Measurements from ENCODE around the gene AOX1.

Gene AOX1

DNA sequence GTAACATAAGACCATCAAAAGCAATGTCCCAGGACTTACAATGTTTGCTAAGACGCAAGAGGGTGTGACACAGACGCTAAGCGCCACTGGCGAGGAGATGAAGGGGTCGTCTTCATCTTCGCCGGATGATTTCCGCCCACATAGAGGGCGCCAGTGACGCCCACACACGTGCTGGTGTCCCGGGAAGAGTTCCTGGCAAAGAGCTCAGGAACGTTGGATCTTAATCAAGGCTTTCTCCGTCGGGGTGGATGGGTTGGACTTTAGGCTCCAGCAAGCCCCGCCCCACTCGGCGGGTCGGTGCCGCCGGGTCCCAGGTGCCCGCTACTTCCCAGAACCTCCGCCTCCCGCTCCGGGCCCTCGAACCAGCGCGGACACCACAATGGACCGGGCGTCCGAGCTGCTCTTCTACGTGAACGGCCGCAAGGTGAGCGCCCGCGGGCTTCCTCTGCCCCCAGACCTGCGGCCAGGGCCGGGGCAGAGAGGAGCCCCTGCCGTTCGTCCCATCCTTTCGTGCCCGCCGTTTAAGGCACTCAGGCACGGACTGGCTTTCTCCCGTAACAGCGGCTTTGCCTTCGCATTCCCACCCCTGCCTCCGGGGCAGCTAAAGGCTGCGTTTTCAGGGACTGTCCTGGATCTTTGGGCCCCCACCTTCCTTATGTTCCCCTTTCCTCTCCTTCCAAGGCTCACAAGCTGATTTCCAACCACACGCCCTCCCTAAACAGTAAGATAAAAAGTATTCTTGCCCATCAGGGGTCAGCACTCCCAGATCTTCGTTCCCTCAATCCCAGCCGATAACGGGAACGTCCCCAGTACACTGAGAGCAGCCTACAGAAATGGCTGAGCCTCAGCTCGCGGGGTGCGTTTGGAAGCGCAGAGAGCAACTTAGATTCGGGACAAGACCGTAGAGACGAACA, at the start of gene AOX1:
AOX1 (plus strand) TSS at position 285 of the 914 bp plus-strand sequence; CDS start at position 380, 95 bp downstream.
- DNase-seq = peak; percentile 84

DNA sequence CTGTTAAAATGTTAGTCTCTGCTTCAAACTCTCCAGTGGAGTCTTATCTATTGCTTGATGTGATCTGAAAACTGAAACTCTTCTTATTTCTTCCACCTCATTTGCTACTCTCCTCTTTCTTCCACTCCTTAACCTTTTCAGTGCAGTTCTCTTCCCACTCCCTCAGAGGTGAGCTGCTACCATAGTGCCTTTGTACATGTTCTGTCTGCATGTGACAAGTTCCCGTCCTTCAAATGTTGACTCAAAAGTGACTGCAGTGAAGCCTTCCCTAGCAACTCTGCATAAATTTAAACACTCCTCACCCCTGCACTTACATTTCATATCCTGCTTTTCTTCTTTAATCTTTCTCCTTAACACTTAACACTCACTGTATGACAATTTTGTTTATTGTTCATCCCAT, 47.7 kb upstream of the AOX1 start:
- DNase-seq = no peak

DNA sequence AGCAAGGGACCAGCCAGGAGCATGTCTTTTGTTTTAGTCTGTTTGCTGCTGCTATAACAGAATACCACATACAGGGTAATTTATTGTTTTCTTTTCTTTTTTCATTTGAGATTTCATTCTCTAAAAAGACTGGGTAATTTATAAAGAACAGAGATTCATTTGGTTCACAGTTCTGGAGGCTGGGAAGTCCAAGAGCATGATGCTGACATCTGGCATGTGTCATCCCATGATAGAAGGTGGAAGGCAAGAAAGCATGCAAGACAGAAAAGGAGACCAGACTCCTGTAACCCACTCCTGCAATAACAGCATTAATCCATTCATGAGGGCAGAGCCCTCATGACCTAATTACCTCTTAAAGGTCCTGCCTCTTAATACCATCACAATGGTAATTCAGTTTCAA, 45.0 kb upstream of the AOX1 start:
- DNase-seq = no peak

DNA sequence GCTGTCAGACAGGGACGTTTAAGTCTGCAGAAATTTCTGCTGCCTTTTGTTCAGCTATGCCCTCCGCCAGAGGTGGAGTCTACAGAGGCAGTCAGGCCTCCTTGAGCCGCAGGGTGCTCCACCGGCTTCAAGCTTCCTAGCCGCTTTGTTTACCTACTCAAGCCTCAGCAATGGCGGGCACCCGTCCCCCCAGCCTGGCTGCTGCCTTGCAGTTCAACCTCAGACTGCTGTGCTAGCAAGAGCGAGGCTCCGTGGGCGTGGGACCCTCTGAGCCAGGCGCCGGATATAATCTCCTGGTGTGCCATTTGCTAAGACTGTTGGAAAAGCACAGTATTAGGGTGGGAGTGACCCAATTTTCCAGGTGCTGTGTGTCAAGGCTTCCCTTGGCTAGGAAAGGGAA, 19.2 kb upstream of the AOX1 start:
- peak; percentile 38 for DNase-seq

DNA sequence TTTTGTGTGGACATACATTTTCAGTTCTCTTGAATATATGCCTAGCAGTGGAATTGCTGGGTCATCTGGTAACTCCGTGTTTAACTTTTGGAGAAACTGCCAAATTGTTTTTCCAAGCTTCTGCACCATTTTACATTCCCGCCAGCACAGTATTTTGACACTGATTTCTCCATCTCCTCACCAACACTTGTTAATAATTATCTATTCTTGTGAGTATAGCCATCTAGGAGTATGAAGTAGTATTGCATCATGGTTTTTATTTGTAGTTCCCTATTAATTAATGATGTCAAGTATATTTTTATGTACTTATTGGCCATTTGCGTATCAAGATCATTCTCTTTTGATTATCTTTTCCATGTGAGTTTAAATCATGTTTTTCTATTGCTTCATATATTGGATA, 17.9 kb upstream of the AOX1 start:
- DNase-seq = no peak

DNA sequence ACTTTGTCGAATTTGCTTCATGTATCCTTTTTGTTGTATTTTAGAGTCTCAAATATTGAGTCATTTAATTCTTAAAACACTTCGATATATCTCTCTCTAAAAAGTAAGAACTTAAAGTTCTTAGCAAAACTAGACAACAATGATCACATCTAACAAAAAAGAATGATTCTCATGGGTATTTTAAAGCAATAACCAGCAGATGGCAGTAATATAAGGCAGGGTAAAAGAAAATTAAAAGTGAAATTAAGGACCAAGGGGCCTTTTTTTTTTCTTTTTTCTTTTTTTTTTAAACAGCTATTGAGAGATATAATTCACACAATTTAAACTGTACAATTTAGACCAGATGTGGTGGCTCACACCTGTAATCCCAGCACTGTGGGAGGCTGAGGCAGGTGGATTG, 9.9 kb upstream of the AOX1 start:
- no peak for DNase-seq

DNA sequence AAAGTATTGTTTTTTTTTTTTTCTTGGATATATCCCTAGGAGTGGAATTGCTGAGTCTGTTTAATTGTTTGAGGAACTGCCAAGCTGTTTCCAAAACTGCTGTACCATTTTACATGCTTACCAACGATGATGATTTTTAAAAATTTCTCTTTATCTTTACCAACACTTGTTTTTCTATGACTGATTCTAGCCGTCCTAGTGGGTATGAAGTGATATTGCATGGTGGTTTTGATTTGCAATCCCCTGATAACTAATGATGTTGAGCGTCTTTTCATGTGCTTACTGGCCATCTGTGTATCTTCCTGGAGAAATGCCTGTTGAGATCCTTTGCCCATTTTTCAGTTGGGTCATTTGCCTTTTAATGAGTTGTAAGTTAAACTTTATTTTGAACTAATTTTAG, 8.8 kb upstream of the AOX1 start:
- no peak for DNase-seq

DNA sequence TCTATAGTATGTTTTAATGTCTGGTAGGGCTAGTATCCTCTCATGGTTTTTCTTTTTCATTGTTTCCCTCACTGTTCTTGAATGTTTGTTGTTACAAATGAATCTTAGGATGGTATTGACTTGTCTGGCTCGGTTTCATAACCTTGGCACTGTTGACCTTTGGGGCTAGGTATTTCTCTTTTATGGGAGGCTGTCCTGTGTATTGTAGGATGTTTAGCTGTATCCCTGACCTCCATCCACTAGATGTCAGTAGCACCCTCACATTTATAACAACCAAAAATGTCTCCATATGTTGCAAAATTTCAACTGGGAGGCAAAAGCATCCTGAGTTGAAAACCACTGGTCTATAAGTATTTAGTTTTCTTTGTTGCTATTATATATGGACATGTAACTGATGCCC, 7.0 kb upstream of the AOX1 start:
- no peak for DNase-seq

DNA sequence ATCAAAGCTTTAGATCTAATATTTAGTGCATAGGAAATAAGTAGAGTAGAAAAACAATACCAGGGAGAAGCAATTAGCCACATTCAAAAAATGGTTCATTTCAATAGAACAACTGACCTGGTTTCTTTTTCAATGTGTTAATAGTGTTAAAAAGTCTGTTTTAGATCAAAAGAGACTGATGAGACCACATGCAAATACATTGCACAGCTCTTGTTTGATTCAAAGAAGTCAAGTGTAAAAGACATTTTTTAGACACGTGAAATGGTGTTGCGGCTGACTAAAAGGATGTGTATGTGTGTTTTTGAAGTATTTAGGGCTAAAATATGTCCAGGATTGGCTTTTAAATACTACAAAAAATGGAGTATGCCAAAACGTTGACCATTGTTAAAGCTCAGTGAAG, 1.2 kb upstream of the AOX1 start:
- DNase-seq = no peak

DNA sequence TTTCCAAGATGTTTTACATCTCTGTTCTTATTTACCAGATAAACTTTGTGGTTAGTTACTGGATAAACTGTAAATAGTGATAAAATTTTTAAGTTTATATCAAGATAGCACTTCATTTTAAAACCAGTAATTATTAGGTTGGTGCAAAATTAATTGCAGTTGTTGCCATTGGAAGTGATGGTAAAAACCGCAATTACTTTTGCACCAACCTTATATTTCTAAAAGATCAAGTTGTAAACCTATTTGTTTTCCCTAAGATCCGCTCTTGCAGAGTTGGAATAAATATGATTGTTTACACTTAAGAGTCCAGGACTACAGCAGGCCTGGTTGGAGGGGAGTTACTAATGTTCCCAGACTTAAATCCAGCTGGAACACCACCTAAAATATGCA, 479 bp upstream of the AOX1 start:
- no peak for DNase-seq

DNA sequence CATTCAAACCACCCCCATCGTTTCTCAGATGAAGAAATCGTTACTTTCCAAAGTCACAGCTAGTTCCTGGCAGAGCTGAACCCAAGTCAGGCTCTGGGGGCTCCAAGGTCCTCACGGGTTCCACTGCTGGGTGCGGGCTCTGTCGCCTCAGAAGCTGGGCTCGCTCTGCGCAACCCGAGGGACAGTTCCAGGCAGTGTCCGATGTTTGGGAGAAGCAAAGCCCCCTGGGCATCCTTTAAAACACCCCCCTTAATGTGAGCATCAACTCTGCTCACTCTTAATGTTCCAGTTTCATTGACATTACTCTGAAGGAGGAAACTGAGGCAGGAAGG, 796 bp downstream of the AOX1 start:
- DNase-seq = no peak

DNA sequence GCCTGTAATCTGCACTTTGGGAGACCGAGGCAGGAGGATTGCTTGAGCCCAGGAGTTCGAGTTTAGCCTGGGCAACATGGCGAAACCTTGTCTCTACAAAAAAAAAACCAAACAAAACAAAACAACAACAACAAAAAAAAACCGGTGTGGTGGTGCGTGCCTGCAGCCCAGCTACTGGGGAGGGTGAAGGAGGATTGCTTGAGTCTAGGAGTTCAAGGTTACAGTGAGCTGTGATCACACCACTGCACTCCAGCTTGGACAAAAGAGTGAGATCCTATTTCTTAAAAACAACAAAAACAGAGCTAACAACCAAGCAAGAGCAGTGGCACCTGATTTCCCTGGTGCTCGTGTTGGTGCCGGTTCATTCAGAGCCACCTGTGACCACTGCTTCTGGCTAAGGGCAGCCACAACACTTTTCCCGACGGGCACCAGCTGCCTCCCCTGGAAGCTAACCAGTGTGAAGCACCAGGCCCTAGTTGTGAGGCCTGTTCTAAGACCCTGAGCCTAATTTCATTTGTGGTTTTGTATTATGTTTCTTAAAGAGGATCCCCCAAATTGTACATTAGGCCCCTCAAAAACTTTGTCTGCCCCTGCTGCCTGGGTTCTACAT, 1.3 kb downstream of the AOX1 start:
- DNase-seq = no peak

DNA sequence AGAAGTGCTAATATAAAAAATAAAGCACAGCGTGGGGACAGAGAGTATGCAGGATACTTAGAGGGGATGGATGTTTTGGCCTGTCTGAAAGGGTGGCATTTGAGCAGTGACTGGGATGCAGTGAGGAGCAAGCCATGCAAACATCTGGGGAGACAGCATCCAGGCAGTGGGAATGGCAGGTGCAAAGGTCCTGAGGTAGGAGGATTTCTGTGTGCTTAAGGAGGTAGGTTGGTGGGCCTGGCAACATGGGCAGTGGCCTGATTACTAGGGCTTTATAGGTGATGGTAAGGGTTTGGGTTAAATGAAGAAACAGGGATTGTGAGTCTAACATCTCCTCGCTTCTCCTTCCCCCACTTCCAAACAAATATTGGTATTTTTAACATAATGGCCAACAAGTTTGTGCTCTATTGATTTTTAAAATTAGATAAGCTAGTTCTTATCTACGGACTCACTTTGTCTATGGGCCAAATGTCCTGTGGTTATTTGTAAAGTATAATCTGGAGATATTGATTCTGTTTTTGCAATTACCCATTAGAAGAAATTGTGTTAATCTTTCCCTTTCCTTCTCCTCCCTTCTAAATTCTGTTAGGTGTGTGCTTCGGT, 2.4 kb downstream of the AOX1 start:
- no peak for DNase-seq

DNA sequence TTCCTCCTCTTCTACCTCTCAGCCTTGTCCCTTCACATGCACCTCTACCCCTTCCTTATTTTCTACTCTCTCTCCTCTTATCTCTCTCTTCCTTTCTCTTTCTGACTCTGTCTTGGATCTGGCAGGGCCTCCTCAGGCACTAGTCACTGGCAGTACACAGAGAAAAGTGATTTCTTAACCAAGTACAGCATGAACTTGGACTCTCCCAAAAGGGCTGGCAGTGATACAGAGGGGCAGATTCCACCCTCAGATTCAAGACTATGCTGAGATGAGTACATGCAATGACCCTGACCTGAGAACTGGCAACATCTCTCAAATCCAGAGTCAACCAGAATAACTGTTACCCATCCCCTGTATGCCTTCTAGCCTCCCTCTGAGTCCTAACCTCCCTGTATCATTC, 4.3 kb downstream of the AOX1 start:
- no peak for DNase-seq

DNA sequence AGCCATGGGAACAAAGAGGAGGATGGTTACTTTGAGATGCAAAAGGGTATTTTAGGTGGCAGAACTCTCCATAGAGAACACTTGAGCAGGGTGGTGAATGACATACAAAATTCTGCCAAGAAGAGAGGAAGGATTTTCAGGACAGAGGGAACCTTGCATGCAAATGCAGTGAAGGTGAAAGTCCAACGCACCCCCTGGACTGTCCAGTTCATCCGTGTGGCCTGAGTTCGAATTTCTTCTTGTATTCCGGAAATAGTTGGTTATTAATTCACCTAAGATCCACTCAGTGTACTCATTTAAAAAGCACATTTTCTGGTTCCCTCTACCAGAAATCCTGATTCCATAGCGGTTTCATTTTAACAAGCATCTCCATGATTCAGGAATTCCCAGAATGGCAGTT, 5.5 kb downstream of the AOX1 start:
- no peak for DNase-seq

DNA sequence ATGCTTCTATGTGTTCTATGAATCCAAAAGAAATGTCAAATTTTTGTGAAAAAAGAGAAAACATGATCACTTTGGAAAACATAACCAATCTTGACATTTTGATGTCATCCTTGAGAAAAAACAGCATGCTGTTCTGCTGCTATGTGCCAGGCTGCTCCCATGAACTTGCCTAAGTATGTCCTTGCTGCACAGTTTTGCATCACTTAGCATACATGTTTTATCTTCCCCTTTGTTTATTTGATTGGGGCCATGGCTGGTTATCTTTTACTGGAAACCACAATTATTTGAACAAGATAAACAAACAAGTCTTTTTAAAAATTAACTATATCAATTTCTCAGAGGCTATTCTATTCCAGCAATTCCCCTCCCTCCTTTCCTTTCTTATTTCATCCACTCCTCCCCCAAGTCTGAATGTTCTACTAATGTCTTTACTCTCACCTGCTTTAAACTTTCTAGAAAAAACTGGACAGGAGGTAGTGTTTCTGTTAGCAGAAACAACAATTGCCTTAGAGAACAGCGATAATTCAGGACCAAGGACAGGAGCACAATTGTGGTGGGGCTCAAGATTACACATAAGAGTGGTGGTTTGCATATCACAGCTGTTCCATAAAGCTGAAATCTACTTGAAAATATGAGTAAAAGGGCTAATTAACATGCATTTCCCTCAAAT, 6.7 kb downstream of the AOX1 start:
- no peak for DNase-seq

DNA sequence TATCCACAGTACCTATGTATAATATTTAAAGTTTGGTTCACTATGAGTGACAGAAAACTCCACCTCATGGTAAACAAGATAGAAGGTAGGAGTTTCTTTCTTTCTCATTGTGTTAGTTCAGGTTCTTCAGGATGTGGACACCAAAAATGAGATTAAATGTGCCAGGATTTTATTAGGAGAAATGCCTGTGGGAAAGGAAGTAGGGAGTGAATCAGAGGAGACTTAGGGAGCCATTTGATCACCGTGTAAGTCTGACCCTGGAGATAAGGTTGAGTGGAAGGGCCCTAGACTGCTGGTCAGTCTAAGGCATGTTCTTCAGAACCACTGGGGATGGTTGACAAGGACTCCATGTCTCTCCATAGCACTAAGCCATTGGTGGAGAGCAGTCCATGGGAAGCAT, 8.1 kb downstream of the AOX1 start:
- DNase-seq = no peak

DNA sequence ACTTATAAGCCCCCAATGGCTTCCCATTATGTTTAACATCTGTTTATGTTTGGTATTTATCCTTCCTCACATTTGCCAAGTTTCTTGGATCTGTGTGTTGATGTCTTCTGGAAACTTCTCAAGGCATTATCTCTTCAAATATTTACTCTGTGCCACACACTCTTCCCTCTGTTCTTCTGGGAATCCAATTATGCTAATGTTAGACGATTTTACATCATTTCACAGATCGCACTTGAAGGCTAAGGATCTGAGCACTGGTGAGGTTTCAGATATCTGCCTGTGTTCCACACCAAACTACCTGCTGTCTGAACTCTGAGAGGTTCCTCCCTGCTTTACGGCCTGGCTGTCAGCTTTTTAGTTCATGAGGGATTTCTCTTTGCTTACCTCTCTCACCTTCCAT, 10.1 kb downstream of the AOX1 start:
- DNase-seq = no peak

DNA sequence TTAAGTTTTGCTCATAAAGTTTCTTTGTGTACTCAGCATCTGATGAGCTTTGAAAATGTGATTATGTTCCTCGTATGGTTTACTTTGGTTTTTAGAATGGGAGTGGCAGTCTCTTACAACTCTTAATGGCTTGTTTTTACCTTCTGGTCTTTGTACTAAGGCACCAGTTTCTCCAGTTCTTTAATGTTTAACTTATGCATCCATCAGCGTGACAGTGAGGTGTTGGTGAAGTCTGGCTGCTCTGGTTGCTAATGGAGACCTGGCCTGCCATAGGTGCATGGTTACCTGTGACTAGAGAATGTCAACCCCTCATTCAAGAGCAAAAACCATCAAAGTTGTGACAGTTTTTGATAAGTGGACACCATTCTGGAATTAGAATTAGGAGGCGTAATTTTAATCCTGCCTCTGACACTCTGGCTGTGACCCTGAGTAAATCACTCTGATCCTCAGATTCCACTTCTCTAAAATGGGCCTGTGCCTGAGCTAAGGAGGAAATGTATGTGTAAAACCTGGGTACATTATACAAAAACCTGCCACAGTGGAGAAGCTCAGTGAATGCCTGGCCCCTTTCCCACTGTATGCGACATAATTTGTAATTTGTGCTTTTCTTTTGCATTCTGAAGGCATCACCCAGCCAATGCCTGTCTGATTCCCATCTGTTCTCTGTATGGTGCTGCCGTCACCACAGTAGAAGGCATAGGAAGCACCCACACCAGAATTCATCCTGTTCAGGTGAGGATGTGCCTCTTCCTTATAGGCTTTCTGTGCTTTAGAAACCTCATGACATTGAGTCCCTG, 11.2 kb downstream of the AOX1 start:
- no peak for DNase-seq

DNA sequence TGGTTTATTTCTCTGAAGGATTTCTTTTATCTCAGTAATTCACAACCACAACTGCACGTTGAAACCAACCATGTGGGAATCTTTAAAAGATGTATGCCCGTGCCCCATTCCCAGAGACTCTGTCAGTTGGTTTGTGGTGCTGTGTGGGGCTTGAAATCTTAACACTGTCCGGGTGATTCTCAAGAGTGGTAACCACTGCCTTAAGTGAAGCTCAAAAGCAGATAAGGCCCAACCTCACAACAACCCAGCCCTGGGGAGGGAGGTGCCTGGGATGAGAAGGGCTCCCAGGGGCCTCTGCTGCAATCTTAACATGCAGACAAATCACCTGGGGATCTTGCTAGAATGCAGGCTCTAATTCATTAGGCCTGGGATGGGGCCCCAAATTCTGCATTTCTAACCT, 13.4 kb downstream of the AOX1 start:
- DNase-seq = no peak

DNA sequence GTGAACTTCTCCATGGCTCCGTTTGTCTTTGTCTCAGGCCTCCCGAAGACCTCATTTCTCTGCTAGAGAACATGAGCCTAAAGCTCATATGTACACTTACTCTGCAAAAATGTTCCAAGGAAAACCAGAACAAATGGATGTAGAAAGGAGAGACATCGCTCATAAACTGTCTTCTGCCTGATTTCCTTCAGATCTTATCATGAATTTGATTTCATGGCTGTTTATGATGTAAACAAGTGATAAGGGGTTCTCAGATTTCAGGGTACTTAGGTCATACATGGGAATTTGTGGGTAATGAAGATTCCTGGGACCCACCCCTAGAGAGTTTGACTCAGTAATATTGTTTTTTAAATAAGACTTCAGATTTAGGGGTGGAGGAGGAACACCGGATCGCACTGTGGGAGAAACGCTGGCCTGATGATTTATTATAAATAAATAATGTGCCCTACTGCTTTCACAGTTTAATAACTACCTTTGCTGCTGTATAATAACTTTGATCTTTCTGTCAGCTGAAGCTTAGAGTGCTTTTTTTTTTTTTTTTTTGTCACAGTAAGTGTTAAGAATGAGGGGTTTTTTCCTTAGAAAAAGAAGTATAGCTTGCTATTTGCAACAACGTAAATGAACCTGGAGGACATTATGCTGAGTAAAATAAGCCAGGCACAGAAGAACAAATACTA, 14.9 kb downstream of the AOX1 start:
- DNase-seq = no peak

DNA sequence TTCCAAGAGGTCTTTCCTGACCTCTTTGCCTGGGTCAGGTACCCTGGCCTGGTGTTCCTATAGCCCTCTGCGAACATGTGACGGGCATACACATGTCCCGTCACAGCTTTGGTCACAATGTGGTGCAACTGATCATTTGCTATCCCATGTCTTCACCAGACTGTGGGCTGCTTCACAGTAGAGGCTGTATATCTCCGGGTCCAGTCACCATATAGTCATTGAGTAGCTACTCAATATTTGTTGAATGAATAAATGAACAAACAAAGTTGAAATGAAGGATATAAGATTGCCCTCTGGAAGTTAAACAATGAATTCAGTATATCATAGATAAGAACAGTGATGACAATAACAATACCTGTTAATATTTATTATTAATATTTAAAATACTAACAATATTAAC, 16.8 kb downstream of the AOX1 start:
- DNase-seq = no peak
